GM18868 (cell line): ENCODE results near the gene DCTN5.

ENCODE experiments used
- ATAC-seq: cut with Tn5 transposase; IDR thresholded peaks from one replicate; pipeline ENCODE4 v1.9.1; 2021; ENCODE audit warnings: mild to moderate bottlenecking, moderate library complexity; ENCODE audit not compliant: unreplicated experiment

DCTN5 gene

DNA sequence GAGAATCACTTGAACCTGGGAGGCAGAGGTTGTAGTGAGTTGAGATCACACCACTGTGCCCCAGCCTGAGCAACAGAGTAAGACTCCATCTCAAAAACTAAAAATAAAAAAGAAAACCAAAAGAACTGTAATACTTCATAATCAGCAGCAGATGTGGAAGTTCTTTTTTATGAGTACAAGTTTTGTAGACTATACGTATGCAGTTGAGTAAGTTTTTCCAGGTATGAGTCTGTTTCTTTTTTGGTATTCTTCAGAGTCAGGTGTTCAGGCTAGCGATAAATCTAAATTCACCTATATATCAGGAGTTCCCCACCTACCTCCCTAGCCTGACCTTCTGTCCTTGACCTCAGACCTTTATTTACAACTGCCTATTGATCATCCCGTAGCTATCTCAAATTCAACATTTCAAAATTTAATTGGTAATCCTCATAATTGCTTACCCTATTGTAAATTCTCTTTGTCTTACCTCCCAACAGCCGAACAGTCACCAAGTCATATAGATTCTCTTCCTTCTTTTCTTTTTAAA, 10.7 kb downstream of the DCTN5 start:
- ATAC-seq: peak; percentile 83

DNA sequence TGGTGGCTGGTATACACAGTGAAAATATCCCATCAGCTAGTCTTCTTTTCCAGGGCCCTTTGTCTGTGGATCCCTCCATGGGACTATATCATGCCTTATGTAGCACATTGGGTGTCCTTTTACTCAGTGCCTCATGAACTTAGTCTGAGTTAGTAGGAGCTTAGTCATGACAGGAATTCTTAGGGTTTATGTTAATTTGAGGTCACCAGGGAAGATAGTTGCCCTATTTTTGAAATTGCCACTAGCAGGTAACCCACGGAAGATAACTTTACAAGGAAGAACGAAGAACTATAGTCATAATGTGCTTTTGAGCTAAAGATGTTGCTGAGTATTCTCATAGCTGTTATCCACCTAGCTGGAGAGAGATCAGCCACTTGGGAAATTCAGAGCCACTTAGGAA, 22.7 kb downstream of the DCTN5 start:
- ATAC-seq: no peak

DNA sequence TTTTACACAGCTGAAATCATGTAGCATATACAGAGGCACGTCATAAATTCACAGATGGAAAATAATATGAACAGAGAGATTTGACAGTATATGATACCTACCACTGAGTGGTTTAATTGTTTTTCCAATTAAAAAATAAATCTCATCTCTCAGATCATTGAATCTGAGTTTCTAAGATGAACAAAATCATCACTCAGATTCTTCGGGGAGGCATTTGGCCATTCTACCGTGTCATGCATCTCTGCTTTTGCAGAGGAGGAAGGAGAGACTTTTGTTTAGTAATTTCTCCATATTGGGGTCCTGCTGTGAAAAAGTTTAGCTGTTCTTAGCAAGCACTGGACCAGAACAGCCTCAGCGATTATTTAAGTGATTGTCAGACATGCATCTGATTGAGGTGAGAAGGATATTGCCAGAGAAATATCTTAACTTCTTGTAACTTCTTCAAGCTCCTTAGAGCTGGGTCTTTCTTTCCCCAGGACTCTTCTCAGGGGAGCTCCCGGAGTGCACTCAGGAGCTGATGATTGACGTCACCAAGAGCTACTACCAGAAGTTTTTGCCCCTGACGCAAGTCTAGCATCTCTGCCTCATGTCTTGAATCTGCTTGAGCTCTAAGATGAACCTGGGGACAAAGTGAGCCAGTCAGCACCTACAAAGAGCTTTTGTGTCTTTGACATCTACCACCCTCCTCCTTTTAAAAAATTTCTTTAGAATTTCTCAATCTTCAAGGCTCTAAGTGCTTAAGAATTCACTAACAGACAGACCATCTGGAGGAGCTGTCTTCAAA, 25.5 kb downstream of the DCTN5 start:
- no peak for ATAC-seq

DNA sequence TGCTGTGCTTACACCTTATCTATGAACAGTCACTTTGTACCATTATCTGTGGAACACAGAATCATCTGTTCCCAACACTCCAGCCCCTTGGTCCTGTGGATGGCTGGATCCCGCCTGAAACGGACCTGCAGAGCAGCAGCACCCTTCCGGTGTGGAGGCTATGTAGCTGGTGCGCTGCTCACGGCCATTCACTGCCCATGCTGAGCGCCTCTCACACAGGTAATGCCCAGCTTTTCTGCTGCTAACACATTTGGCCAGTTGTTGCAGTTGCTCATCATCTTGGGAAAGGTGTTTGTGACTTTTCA, 26.0 kb downstream of the DCTN5 start:
- ATAC-seq: no peak

DNA sequence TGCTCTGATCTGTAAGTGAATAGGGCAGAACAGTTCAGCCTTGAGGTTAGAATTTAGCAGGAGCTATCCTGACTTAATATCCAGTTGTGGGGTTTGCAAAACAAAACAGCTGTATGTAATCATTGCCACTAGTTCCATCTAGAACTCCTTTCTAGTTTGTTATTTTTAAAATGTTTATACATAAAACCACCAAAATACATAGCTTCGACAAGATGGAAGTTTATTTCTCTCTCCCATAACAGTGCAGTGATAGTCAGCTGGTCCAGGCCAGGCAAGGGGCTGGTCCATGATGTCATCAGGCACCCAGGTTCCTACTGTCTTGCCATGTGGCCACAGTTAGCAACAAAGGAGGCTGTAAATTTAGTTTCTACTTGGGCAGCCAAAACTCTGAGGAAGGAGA, 27.0 kb downstream of the DCTN5 start:
- ATAC-seq: no peak

DNA sequence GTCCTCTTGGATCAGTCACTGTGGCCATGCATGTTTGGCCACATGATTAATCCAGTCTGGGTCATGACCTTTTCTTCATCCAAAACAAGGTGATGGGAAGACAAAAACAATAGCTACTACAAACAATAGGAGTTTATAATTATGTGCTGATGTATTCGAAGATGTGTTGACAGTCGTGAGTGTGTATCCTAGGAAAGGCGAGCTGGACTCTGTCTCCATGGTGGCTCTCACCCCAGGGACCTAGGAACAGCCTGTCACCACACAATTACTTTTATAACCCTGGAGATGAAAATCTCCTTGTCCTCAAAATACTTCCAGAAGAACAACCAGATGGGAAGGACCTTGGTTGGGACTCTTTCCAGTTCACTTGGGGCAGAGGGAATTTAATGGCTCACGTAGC, 27.6 kb downstream of the DCTN5 start:
- ATAC-seq: no peak

DNA sequence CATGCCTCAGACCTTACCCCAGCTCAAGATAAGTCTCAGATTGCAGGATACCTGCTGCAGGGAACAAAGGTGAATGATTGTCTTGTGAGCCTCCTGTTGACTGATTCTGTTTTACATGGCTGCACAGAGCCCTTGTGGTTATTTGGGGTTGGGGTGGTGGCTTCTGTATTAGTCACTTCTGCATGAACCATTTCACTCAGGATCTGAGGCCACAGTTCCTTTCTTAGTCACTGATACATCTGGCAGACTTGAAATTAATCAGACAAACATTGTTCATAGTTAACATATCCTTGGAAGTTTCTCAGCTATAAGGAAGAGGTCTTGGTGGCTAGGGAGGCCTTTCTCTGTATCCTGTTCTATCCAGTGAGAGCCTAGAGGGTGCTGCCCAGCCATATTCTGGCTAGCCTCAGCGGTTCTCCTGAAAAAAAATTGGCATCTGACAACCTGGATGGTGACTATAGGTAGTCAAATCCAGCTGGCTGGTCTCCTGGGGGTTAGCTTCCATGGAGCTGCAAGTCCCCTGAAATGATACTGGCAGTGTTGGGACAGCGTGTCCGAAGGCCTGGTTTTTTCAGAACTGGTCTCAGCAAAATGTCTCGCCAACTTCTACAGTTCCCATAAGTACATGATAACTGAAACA, 29.0 kb downstream of the DCTN5 start:
- ATAC-seq: peak; percentile 98

DNA sequence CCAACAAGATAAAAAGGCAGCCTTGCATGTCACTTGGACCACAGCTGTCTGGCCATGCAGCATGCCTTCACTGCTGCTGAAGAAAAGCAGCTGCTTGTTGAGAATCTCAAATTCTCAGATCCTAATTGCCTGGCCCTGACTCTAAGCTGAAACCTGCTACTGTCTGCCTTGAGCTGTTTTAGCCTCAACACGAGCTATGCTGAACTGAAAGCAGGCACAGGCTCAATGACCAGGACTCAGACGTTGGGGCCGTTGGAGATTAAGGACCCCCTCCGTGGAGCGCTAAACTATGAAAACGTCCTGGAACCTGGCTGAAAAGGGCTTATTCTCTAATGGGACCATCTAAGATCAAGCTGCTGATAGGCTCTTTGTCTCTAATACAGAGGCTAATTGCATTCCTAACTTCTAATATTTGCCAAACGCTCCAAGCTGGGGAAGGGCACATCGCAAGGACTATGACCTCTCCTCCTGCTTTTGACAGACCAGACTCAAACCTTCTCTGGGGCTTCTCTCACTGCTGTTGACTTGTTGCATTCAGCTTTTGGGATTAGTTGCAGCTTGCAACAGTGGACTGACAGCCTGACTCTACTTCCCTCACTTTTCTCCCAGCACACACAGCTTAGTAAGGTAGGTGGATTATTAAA, 32.8 kb downstream of the DCTN5 start:
- ATAC-seq: no peak

DNA sequence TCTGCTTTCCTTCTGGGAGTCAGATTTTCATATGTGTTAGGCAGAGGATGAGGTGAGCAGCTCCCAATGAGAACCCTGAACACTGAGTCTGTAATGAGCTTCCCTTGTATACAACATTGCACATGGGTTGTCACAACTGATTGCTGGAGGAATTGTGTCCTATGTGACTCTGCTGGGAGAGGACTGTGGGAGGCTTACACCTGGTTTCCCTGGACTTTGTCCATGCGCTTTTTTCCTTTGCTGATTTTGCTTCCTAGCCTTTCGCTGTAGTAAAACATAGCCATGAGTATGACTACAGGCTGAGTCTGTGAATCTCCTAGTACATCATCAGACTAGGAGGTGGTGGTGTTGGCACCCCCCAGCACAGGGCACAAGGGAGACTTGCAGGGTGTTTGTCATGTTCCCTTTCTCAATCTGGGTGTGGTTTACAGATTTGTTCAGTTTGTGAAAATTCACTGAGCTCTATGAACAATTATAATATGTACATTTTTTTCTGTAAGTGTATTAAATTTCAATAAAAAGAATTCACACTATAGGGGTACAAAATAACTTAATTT, 35.7 kb downstream of the DCTN5 start:
- no peak for ATAC-seq

DNA sequence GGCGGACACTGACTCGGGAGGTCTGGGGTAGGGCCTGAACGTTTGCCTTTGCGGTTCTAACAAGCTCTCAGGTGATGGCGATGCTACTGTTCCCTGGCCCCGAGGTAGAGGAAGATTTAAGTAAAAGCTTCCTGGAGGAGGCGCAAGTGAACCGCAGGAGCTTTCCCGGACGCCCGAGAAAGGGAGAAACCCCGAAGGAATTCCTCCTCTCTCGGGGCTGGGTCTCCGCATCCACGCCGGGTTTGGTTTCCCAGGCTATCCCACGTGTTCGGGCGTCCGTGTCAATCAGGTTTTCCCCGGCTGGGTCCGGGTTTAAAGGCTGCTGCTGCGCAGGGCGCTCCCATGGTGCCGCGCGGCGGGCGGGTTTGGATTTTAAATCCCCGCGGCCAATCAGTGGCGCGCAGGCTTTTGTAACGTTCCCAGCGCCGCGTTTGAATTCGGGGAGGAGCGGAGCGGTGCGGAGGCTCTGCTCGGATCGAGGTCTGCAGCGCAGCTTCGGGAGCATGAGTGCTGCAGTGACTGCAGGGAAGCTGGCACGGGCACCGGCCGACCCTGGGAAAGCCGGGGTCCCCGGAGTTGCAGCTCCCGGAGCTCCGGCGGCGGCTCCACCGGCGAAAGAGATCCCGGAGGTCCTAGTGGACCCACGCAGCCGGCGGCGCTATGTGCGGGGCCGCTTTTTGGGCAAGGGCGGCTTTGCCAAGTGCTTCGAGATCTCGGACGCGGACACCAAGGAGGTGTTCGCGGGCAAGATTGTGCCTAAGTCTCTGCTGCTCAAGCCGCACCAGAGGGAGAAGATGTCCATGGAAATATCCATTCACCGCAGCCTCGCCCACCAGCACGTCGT, 37.4 kb downstream of the DCTN5 start, which contains the start of gene PLK1:
Gene PLK1 (plus strand): TSS at position 460 of the 844 bp plus-strand sequence. CDS start 44 bp downstream, at position 504.
- peak; percentile 96 for ATAC-seq

DNA sequence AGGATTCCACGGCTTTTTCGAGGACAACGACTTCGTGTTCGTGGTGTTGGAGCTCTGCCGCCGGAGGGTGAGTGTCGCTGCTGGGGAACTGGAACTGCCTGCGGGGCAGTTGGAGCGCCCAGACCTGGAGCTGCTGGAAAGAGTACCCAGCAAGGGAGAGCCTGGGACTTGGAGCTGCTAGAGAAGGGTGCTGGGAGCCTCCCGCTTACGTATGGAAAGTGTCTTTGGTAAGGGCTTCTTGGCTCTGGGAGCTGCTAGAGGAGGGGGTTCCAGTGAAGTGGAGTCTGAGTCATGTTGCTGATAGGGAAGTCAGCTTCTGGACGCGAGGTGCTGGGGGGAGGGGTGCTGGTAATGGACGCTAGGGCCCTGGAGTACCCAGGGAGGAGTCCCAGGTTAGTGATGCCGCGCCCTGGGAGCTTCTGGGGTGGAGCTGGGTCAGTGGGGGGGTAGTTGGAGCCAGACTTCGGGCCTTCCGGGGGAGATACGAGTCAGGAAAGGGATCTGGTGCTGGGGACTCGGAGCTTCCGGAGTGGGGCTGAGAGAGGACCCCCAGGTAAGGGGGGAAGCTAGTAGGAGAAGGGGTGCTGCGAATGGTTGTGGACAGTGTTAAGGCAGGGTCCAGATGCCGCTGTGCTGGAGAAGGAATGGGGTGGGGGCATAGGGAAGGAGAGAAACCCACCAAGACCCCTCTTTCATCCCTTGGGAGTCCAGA, 38.2 kb downstream of the DCTN5 start:
- no peak for ATAC-seq

DNA sequence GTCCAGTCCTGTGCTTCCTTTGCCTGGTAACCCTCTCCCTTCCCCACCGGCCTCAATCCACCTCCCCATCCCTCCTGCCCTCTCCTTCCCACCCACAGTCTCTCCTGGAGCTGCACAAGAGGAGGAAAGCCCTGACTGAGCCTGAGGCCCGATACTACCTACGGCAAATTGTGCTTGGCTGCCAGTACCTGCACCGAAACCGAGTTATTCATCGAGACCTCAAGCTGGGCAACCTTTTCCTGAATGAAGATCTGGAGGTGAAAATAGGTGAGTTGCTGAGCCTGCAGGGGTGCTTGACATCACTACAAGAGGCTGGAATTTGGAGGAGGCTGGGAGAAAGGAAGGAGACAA, 38.7 kb downstream of the DCTN5 start:
- no peak for ATAC-seq

DNA sequence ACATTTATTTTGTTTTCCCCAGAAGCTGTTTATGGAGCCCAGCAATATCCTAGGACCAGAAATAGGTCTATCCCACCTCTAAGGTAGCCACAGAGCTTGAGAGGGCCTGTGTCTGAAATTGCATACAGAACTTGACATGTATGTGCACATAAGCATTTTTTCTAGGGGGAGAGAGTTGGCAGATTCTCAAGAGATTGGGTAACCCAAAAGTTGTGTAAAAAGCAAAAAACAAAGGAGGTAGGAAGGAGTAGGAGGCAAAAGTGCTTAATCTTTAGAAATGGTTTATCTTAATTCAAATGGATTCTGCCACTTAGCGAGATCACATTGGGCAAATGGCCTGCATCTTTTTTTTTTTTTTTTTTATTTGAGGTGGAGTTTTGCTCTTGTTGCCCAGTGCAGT, 40.9 kb downstream of the DCTN5 start:
- ATAC-seq: no peak

DNA sequence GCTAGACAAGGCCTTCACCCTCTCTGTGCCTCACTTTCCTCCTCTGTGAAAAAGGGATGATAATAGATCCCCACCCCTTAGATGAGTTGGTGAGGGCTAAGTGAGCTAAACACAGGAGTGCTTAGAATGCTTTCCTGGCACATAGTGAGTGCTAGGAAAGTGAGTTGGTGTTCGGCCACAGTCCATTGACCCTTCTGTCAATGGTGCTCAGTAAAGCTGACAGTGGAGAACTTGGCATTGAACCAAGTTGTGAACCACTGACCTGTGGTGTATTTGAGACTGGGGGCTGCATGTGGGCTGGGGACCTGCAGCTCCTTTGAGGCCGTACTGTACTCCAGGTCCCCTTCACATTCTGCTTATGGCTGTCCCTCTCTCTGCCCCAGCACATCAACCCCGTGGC, 42.2 kb downstream of the DCTN5 start:
- ATAC-seq: no peak

DNA sequence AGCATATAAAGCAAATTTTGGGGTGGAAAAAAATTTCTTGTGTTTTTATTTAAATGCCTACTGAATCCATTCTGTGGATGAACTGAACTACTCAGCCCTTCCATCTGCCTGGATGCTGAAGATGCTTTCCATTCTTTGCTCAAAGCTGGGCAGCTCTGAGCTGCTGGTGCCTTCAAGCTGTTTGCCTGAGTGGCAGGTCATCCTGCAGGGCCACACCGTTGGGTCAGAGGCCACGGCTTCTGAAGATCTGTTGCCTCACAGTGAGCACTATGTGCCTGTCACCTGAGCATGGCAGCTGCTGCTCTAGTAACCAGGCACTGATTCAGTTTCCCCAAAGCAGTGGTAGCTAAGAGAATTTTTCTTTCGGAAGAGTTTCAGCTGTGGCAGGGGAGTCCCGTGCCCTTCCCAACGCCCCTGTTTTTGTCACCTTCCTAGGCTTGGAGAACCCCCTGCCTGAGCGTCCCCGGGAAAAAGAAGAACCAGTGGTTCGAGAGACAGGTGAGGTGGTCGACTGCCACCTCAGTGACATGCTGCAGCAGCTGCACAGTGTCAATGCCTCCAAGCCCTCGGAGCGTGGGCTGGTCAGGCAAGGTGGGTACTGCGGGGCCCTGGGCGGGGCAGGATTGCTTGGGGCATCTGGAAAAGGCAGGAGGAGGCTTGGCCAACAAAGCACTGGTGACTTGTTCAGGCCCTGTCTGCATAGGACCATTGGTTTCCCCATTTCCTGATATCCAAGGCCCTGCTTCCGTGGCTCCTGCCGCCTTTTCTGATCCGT, 46.0 kb downstream of the DCTN5 start:
- no peak for ATAC-seq

DNA sequence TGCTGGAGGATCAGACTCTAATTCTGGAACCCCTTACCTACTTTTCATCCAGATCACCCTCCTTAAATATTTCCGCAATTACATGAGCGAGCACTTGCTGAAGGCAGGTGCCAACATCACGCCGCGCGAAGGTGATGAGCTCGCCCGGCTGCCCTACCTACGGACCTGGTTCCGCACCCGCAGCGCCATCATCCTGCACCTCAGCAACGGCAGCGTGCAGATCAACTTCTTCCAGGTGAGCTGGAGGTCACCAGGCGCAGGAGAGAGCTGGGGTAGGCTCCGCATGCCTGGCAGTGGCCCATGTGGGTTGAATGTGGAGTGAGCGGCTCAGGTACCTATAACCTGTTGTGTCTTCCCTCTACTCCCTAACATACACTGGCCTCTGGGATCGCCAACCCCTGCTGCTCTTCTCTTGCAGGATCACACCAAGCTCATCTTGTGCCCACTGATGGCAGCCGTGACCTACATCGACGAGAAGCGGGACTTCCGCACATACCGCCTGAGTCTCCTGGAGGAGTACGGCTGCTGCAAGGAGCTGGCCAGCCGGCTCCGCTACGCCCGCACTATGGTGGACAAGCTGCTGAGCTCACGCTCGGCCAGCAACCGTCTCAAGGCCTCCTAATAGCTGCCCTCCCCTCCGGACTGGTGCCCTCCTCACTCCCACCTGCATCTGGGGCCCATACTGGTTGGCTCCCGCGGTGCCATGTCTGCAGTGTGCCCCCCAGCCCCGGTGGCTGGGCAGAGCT, 48.3 kb downstream of the DCTN5 start:
- no peak for ATAC-seq

DNA sequence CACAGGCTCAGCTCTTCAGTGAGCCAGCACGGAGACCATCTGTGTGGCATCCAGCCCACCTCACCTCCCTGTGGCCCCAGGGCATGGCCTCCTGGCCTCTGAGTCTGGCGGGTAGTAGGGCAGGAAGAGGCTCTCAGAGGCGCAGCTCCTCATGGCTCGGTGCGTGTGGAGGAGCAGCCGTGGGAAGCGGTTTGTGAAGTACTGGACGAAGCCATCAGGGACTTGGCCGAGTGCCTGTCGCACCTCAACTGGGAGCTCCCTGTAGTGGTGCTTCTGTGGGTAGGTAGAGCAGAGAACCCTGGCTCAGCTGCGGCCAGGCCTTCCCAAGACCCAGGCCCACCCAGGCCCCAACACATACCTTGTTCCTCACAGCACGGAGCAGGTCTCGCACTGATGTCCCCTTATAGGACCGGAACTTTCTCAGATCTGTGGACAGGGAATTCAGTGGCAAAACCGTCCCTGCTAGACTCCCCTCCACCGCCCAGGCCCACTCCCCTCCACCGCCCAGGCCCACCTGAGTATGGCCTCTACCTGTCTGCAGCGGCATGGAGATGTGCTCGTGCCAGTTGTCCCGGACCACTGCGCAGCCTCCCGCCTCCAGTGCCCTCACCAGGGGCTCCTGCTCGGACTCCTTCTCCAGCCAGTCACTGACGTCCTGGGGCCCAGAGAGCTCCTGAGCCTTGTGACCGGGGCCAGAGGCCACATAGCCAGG, 49.7 kb downstream of the DCTN5 start:
- no peak for ATAC-seq
